ENCODE results near the gene KRTAP4-6.

- TF ChIP-seq, protein P1, sequence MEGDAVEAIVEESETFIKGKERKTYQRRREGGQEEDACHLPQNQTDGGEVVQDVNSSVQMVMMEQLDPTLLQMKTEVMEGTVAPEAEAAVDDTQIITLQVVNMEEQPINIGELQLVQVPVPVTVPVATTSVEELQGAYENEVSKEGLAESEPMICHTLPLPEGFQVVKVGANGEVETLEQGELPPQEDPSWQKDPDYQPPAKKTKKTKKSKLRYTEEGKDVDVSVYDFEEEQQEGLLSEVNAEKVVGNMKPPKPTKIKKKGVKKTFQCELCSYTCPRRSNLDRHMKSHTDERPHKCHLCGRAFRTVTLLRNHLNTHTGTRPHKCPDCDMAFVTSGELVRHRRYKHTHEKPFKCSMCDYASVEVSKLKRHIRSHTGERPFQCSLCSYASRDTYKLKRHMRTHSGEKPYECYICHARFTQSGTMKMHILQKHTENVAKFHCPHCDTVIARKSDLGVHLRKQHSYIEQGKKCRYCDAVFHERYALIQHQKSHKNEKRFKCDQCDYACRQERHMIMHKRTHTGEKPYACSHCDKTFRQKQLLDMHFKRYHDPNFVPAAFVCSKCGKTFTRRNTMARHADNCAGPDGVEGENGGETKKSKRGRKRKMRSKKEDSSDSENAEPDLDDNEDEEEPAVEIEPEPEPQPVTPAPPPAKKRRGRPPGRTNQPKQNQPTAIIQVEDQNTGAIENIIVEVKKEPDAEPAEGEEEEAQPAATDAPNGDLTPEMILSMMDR (IDR thresholded peaks at IDR 0.05) = no peak
- TF ChIP-seq POLR2A (IDR thresholded peaks at IDR 0.05) = no peak
These were observed 27.8 kb upstream of the KRTAP4-6 start, which contains the start of gene KRTAP4-3 for GRCh38 chr17:41168121-41168520.

Data from upper lobe of left lung (tissue), 4 donors.